ENCODE results near the gene PCNT.

PCNT gene

GRCh38 chr21:46374761-46375389 lies 50.9 kb downstream of the PCNT start:
- Histone ChIP-seq H3K27me3 (ENCODE audit: low read length) (no peaks in the 10 kb centered on the region), H3K9me2 (replicated peaks; ENCODE audit: insufficient read depth, low read length) (no peaks in the 10 kb centered on the region), H3K9me3 (ENCODE audit: insufficient read depth, low read length) (no peaks in the 10 kb centered on the region), H3K27ac (ENCODE audit: low read depth, low read length) (no peak overlapping the region), H3K4me3 (ENCODE audit: insufficient read depth, low read length, poor library complexity, severe bottlenecking) (no peak overlapping the region), H3K9ac (ENCODE audit: low read length) (no peak overlapping the region), H3K4me2 (ENCODE audit: low read depth, low read length, poor library complexity, severe bottlenecking) (no peak overlapping the region), H3K36me3 (ENCODE audit: low read length) (no peaks in the 10 kb centered on the region), H2AFZ (ENCODE audit: low read depth, low read length, severe bottlenecking) (no peak overlapping the region), H3F3A (ENCODE audit: insufficient read depth) (no peaks in the 10 kb centered on the region), H3K79me2 (ENCODE audit: insufficient read depth, low read length) (peaks cover 64% of the 10 kb centered on the region), H4K20me1 (ENCODE audit: low read depth, low read length) (peaks cover 7% of the 10 kb centered on the region; the same call in 1 of the 2 replicates)
- TF ChIP-seq CTCF (IDR thresholded peaks at IDR 0.05; ENCODE audit: insufficient read depth, low read length, poor library complexity, severe bottlenecking) (no peak), EZH2phosphoT487 (conservative IDR thresholded peaks at IDR 0.05; ENCODE audit: low read length) (no peak)

- TF ChIP-seq CTCF (IDR thresholded peaks at IDR 0.05; ENCODE audit: insufficient read depth, low read length, poor library complexity, severe bottlenecking) (no peak), EZH2phosphoT487 (conservative IDR thresholded peaks at IDR 0.05; ENCODE audit: low read length) (no peak)
- Histone ChIP-seq H4K20me1 (ENCODE audit: low read depth, low read length) (peaks cover 7% of the 10 kb centered on the region; the same call in 1 of the 2 replicates), H3K4me2 (ENCODE audit: low read depth, low read length, poor library complexity, severe bottlenecking) (no peak overlapping the region), H3K79me2 (ENCODE audit: insufficient read depth, low read length) (peaks cover 65% of the 10 kb centered on the region), H3K27ac (ENCODE audit: low read depth, low read length) (no peak overlapping the region), H3K36me3 (ENCODE audit: low read length) (no peaks in the 10 kb centered on the region), H3F3A (ENCODE audit: insufficient read depth) (no peaks in the 10 kb centered on the region), H3K9me3 (ENCODE audit: insufficient read depth, low read length) (no peaks in the 10 kb centered on the region), H3K4me3 (ENCODE audit: insufficient read depth, low read length, poor library complexity, severe bottlenecking) (no peak overlapping the region), H3K27me3 (ENCODE audit: low read length) (no peaks in the 10 kb centered on the region), H3K9ac (ENCODE audit: low read length) (no peak overlapping the region), H3K9me2 (replicated peaks; ENCODE audit: insufficient read depth, low read length) (no peaks in the 10 kb centered on the region), H2AFZ (ENCODE audit: low read depth, low read length, severe bottlenecking) (no peak overlapping the region)
Measured at GRCh38 chr21:46375560-46376230, 51.7 kb downstream of the PCNT start.

DNA sequence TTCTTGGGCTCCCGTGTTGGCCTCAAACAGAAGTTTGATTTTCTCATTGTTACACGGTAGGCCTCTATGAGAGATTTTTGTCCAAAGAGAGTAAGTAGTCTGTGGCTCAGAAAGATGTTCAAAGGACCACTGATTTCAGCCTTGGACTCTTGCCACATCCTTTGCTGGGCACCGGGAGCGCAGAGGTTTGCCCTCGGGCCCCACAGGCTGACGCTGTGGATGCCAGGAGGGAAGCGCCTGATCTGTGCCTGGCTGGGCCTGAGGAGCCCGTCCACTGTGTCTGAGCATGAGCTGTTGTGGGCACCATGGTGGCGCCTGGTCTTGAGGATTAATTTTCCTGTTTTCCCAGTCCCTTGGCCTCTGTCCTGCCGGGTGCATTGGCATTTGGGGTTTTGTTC lies 52.3 kb downstream of the PCNT start:
- no peaks in the 10 kb centered on the region for H3K36me3 ChIP-seq (ENCODE audit: low read length)
- H3K9ac ChIP-seq (ENCODE audit: low read length): no peak overlapping the region
- H3K79me2 ChIP-seq (ENCODE audit: insufficient read depth, low read length): peaks cover 67% of the 10 kb centered on the region
- H2AFZ ChIP-seq (ENCODE audit: low read depth, low read length, severe bottlenecking): no peak overlapping the region
- no peak overlapping the region for H3K4me2 ChIP-seq (ENCODE audit: low read depth, low read length, poor library complexity, severe bottlenecking)
- peaks cover 7% of the 10 kb centered on the region; the same call in 1 of the 2 replicates for H4K20me1 ChIP-seq (ENCODE audit: low read depth, low read length)
- H3K9me2 ChIP-seq (replicated peaks; ENCODE audit: insufficient read depth, low read length): no peaks in the 10 kb centered on the region
- no peaks in the 10 kb centered on the region for H3K27me3 ChIP-seq (ENCODE audit: low read length)
- no peak overlapping the region for H3K4me3 ChIP-seq (ENCODE audit: insufficient read depth, low read length, poor library complexity, severe bottlenecking)
- H3K9me3 ChIP-seq (ENCODE audit: insufficient read depth, low read length): no peaks in the 10 kb centered on the region
- no peak overlapping the region for H3K27ac ChIP-seq (ENCODE audit: low read depth, low read length)
- no peak for TF ChIP-seq CTCF (IDR thresholded peaks at IDR 0.05; ENCODE audit: insufficient read depth, low read length, poor library complexity, severe bottlenecking)
- no peak for TF ChIP-seq EZH2phosphoT487 (conservative IDR thresholded peaks at IDR 0.05; ENCODE audit: low read length)
- no peaks in the 10 kb centered on the region for H3F3A ChIP-seq (ENCODE audit: insufficient read depth)

Measured in SU-DHL-6 (cell line).